Measurements from ENCODE around the gene XRN1.

GRCh38 chr3:142298626-142299025, 149.2 kb downstream of the XRN1 start:
- TF ChIP-seq, protein P1, sequence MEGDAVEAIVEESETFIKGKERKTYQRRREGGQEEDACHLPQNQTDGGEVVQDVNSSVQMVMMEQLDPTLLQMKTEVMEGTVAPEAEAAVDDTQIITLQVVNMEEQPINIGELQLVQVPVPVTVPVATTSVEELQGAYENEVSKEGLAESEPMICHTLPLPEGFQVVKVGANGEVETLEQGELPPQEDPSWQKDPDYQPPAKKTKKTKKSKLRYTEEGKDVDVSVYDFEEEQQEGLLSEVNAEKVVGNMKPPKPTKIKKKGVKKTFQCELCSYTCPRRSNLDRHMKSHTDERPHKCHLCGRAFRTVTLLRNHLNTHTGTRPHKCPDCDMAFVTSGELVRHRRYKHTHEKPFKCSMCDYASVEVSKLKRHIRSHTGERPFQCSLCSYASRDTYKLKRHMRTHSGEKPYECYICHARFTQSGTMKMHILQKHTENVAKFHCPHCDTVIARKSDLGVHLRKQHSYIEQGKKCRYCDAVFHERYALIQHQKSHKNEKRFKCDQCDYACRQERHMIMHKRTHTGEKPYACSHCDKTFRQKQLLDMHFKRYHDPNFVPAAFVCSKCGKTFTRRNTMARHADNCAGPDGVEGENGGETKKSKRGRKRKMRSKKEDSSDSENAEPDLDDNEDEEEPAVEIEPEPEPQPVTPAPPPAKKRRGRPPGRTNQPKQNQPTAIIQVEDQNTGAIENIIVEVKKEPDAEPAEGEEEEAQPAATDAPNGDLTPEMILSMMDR (IDR thresholded peaks at IDR 0.05): no peak
- TF ChIP-seq POLR2A (IDR thresholded peaks at IDR 0.05): no peak

Data from heart left ventricle (tissue), 13 donors.